NCI-H187 (cell line): ENCODE data around the gene PARL.

ENCODE experiments used
- DNase-seq, 2 experiments: peaks; one replicate each; lab custom pipeline; 2025; lab: John Stamatoyannopoulos, UW

Gene PARL

DNA sequence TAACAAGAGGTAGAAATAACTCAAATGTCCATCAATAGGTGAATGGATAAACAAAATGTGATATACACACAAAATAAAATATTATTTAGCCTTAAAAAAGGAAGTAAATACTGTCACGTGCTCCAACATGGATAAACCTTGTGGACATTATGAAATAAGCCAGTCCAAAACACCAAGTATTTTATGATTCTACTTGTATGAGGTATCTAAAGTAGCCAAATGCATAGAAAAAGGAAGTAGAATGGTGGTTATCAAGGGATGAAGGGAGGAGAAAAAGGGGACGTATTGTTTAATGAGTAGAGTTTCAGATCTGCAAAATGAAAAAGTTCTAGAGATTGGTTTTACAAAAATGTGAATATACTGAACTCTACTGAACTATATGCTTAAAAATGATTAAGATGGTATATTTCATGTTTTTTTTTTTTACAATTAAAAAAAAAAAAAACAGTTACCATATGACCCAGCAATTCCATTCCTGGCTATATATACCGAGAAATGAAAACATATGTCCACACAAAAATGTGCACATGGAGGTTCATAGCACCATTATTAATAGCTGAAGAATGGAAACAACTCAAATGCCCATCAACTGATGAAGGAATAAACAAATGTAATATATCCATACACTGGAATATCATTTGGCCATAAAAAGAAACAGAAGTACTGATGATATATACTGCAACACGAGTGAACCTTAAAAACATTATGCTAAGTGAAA lies 30.2 kb downstream of the PARL start:
- DNase-seq: no peak

GRCh38 chr3:183845608-183846288 lies 38.9 kb downstream of the PARL start:
- DNase-seq: no peak

GRCh38 chr3:183845090-183845489 lies 39.6 kb downstream of the PARL start:
- no peak for DNase-seq

DNA sequence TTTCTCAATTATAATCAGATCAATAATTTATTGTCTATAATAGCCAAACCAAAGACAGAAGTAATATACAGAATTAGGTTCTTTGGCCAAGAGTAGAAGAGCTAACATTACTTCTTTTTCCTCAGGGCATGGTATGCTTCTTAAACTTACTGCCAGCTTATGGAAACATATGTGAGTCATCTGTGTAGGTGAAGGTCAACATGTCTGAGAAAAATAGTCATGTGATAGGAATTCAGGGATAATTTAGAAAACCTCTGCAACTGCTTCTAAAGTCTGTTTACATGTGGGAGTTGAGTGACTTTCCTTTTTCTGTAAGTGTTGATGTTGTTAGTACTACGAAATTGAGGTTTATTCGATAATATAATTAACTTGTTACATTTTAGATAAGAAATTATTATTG lies 40.1 kb downstream of the PARL start:
- no peak for DNase-seq

- no peak for DNase-seq
Measured at GRCh38 chr3:183839751-183840150, 44.9 kb downstream of the PARL start.

DNA sequence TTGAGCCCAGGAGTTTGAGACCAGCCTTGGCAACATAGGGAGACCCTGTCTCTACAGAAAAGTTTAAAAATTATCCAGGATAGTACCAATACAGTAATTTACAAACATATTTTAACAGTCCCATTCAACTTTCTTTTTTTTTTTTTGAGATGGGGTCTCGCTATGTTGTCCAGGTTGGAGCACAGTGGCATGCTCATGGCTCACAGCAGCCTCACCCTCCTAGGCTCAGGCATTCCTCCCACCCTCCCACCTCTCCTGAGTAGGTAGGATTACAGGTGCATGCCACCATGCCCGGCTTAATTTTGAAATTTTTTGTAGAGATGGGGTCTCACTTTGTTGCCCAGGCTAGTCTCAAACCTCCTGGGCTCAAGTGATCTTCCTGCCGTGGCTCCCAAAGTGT lies 46.8 kb downstream of the PARL start:
- DNase-seq: no peak

GRCh38 chr3:183837390-183837789 lies 47.3 kb downstream of the PARL start:
- no peak for DNase-seq

DNA sequence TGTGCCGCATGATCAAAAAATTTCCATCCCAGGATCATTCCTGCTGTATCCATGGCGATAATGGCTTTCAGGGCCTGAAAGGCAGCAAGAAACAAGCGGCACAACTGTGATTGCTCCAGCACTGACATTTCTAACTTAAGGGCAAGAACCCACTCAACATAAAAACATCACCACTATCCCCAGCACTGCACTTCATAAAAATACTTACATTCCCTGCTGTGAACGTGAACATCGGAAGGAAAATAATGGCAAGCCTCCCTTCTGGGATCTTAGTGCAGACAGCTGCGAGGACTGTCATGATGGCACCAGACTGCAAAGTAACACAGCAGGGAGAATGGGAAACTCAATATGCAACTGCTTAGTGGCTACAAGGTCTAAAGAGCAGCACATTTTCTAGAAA lies 51.2 kb downstream of the PARL start:
- DNase-seq: no peak

- DNase-seq: no peak
Measured at GRCh38 chr3:183830187-183830586, 54.5 kb downstream of the PARL start.

DNA sequence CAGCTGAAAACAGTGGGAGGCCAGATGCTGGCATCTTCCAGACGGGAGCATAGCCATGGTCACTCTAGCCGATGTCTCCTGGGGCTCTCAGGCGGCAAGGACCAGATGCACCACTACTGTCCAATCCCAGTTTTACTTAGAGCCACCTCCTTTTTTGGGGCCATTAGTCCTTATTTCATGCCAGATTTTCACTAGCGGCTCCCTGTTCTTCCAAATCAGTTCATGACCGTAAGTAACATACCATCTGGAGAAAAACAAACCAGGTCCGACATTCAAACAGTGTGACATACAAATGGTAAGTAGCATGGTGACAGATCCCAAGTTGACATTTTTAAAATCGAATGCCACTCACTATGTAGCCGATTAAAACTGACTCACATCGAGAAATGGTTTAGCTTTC lies 55.2 kb downstream of the PARL start:
- no peak for DNase-seq

- DNase-seq: no peak
Measured at GRCh38 chr3:183828538-183828870, 56.2 kb downstream of the PARL start.

- DNase-seq: no peak
Measured at GRCh38 chr3:183827809-183828537, 56.7 kb downstream of the PARL start.

DNA sequence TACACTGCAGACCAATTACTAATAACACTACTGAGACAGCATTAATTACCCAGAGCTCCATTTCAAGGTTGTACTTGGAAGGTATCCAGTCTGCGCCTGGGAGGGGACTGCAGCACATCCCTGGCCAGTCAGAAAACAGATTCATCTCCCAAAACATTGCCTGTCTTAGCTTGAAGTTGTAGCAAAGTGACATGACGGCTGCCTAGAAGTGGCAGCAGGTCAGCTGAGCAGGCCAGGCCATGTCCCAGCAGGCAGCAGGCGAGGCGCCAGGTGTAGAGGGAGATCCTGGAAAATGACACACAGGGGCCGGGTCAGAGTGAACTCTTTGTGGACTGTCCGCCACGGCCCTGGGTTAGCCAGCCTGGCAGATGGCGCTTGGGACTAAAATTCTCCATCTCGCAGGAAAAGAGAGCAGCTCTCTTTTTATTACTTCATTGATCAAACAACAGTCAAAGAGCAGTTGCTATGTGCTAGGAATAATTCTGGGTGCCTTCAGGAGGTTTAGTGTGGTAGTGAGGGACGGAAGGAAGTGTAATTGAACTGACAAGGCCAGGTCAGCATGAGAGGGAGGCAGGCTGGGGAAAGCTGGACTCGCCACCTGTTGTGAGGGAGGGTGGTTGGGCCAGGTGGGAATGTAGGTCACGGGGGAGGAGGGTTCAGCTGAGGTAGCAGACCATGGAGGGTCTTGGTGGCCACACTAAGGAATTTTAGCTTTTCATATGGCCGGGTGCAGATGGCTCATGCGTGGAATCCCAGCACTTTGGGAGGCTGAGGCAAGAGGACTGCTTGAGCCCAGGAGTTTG lies 58.0 kb downstream of the PARL start:
- no peak for DNase-seq

- DNase-seq: no peak
Measured at GRCh38 chr3:183825456-183826161, 59.1 kb downstream of the PARL start, which contains the start of gene MAP6D1. MAP6D1 (minus strand) TSS chr3:183825577; CDS start chr3:183825547, 30 bp downstream.

GRCh38 chr3:183824761-183825455 lies 59.8 kb downstream of the PARL start:
- DNase-seq: no peak

DNA sequence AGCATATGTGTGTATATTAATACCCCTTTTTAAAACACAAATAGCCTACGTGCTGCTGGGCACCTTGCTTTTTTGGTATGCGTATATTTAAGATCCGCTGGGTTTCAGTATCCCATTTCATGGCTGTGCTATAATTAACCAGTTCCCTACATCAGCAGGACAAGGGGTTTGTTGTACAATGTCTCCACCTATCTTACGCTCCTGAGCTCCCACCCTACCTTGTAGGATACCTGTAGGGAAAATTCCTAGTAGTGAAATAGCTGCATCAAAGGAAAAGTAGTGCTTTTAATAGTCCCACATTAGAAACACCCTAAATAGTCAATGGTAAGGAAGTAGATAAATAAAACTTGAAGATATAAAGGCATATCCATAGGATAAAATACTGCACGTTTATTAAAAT lies 60.7 kb downstream of the PARL start:
- DNase-seq: no peak

DNA sequence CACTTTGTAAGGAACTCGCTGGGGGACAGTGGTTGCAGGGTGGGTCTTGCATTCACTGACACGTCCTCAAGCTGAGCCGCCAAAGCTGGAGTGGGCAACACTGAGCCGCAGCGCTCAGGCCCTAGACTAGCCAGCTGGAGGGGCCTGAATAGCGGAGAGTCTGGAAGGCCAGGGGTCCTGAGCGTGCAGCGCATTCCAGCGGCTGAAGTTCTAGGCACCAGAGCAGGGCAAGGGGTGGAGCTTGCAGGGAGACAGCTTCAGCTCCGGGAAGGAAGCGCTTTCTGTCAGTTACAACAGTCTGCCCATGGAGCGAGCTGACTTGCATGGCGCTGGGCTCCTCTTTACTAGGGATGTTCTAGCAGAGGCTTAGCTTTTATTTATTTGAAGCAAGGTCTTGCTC lies 62.0 kb downstream of the PARL start:
- DNase-seq: no peak

DNA sequence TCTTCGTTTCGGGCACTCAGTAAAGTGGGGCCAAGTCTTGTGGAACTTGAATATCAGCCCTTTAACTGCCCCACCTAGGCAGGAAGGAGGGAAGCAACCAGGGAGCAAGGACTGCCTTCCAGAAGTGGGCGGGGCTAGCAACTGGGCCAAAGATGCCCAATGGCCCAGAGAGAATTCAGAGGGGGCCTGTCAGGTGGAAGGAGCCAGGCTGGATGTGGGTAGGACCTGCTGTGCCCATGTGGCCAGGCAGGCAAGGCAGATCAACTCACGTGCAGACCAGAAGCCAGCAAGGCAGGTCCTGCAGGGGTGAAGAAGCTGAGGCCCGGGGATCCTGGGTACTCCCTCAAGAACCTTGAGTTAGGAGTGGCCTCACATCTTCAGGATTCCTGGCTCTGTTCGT lies 64.8 kb downstream of the PARL start:
- DNase-seq: no peak

DNA sequence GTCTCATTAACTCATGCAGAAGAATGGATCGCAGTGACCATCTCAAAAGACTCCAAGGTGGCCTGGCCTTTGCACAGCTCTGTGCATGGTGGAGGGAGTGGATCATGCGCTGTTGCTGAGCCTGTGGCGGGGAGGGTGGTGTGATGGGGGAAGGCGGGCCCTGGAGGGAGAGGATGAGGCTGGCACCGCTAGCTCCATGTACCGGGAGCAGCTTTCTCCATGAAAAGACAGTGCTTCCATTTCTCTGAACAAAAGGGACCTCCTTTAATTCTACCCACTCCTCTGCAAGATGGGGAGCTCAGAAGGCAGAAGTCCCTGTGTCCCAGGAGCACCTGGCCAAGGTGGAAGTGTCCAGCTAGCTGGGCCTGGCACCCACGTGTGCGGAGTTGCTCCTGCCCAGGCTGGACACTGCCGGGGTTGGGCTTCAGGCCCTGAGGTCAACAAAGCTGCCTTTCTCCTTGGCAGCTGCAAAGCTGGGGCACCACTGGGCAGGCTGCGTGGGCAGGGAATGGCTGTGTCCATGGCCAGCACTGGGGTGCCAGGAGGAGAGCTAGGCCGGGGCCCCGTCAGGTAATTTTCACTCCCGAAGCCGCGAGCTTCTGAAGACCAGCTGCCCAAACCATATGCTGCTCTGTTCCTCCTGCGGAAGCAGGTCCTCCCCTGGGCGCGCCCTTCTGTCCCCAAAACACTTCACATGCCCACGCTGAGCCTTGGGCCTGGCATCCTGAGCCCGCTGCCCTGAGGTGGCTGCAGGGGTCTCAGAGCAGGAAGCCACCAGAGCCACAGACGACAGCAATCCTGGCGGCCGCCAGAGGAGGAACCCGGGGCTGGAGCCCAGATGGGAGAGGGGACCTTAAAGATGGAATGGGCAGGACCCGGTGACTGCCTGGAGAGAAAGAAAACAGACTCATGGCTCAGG lies 65.7 kb downstream of the PARL start:
- no peak for DNase-seq

GRCh38 chr3:183818041-183818620 lies 66.5 kb downstream of the PARL start:
- no peak for DNase-seq
